ENCODE measurements around the gene GHR. TPM values are rescaled to one million over a fixed set of nuclear protein-coding genes. Genes with fewer than 3 reads are reported as not detected.

GHR gene
- total RNA-seq, 1 donor from 2014 or later = 5.4 TPM

DNA sequence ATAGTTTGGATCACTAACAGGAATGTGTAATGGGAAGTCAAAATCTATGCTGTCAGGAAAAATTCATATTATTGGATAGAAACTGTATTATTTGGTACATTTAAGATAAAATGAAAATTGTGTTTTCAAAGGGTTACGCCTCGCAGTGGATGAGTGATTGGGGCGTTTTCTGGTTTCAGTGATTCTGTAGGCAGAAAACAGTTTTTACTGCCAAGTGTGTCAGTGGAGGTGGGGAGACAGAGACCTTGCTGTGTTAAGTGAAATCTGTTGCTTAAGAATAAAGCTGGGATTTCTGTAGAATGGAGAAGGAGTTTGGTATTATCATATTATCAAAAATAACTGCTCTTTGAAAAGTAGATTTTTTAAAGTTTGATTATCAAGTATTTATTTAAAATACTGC is 69.7 kb downstream of the GHR start:
- TF ChIP-seq, protein P1, sequence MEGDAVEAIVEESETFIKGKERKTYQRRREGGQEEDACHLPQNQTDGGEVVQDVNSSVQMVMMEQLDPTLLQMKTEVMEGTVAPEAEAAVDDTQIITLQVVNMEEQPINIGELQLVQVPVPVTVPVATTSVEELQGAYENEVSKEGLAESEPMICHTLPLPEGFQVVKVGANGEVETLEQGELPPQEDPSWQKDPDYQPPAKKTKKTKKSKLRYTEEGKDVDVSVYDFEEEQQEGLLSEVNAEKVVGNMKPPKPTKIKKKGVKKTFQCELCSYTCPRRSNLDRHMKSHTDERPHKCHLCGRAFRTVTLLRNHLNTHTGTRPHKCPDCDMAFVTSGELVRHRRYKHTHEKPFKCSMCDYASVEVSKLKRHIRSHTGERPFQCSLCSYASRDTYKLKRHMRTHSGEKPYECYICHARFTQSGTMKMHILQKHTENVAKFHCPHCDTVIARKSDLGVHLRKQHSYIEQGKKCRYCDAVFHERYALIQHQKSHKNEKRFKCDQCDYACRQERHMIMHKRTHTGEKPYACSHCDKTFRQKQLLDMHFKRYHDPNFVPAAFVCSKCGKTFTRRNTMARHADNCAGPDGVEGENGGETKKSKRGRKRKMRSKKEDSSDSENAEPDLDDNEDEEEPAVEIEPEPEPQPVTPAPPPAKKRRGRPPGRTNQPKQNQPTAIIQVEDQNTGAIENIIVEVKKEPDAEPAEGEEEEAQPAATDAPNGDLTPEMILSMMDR (IDR thresholded peaks at IDR 0.05) = no peak
- Mint-ChIP-seq H3K27me3 (ENCODE audit: low read depth) (no peaks in the 10 kb centered on the region), H3K36me3 (ENCODE audit: low read depth) (no peaks in the 10 kb centered on the region), H3K27ac (ENCODE audit: unreplicated experiment) (no peak overlapping the region), H3K9me3 (ENCODE audit: low read depth) (no peaks in the 10 kb centered on the region), H3K4me1 (ENCODE audit: low read depth) (peaks cover 17% of the 10 kb centered on the region), H3K4me3 (ENCODE audit: unreplicated experiment) (no peak overlapping the region)
- no peak for DNase-seq (ENCODE audit: low spot score)

DNA sequence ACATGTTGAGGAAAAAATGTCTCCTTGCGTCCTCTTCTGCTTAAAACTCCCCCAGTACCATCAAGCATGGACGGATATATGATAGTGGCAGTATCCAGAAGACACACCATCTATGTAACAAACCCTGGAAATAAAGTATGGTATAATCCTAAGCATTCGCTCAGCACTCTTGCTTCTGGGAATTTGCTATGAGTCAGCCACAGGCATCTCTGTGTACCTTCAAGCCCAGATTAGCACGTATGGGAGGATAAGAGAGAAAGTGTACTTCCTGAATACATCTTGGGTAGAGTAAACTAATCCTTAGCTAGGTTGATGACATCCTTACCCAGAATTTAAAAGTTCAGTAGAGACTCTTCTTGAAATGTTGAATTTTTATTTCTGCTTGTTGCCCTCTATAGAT is 71.2 kb downstream of the GHR start:
- H3K4me3 Mint-ChIP-seq (ENCODE audit: unreplicated experiment) = no peak overlapping the region
- H3K9me3 Mint-ChIP-seq (ENCODE audit: low read depth) = no peaks in the 10 kb centered on the region
- H3K4me1 Mint-ChIP-seq (ENCODE audit: low read depth) = peaks cover 17% of the 10 kb centered on the region
- no peaks in the 10 kb centered on the region for H3K27me3 Mint-ChIP-seq (ENCODE audit: low read depth)
- no peak for DNase-seq (ENCODE audit: low spot score)
- TF ChIP-seq, protein P1 (IDR thresholded peaks at IDR 0.05) = no peak
- no peaks in the 10 kb centered on the region for H3K36me3 Mint-ChIP-seq (ENCODE audit: low read depth)
- H3K27ac Mint-ChIP-seq (ENCODE audit: unreplicated experiment) = no peak overlapping the region

DNA sequence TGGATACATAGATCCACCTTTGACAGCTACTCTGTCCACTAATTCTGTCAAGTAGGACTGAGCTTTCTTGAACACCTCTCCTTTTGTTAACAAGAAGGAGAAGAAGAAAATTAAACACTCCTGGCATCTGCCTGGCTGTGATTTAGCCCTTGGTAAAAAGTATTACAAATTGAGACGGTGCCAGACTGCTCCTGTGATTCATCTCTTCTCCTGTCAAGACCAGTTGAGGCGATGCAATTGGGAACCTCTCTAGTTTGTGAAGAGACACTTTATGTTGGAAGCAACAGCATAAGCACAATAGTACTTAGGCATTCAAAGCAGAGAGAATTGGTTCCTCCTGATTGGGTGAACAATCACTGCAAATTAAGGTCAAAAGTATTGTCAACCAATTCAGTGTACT is 72.7 kb downstream of the GHR start:
- no peak for DNase-seq (ENCODE audit: low spot score)
- TF ChIP-seq, protein P1 (IDR thresholded peaks at IDR 0.05) = no peak
- no peaks in the 10 kb centered on the region for H3K36me3 Mint-ChIP-seq (ENCODE audit: low read depth)
- H3K4me1 Mint-ChIP-seq (ENCODE audit: low read depth) = peaks cover 17% of the 10 kb centered on the region
- H3K27ac Mint-ChIP-seq (ENCODE audit: unreplicated experiment) = no peak overlapping the region
- no peaks in the 10 kb centered on the region for H3K27me3 Mint-ChIP-seq (ENCODE audit: low read depth)
- no peak overlapping the region for H3K4me3 Mint-ChIP-seq (ENCODE audit: unreplicated experiment)
- H3K9me3 Mint-ChIP-seq (ENCODE audit: low read depth) = no peaks in the 10 kb centered on the region

DNA sequence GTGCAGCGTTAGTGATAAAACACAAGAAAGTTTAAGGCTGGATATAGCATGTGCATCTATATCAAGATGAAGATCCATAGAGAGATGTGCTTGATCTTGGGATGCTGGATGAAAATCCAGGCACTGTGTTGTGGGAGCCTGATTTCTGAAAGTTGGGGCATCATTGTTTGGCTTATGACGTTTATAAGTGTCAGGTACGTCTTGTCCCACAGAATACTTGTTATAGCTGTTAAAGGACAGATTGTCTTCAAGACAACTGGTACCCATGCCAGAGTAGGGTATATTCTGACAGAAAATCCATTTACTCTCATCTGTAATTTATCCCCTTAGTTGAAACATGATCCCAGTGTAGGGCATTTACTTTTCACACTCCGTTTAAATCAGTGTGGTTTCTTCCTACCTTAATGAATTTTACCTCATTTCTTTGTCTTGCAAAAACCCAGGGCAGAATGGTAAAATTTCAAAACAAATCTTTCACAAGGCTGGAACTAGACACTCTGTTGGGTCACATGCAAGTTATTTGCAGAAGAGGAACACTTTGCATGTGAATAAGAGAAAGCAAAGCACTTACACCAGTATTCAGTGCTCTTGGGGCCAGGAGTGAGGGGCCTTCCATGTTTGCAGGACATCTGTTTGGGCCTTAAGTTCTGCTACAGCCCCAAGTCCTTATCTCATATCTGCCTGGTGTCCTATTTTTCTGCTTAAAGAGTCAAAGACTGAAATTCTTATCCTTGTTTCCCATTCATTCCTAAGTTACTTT is 73.3 kb downstream of the GHR start:
- Mint-ChIP-seq H3K27me3 (ENCODE audit: low read depth) (no peaks in the 10 kb centered on the region), H3K27ac (ENCODE audit: unreplicated experiment) (no peak overlapping the region), H3K4me1 (ENCODE audit: low read depth) (peaks cover 16% of the 10 kb centered on the region), H3K9me3 (ENCODE audit: low read depth) (no peaks in the 10 kb centered on the region), H3K4me3 (ENCODE audit: unreplicated experiment) (no peak overlapping the region), H3K36me3 (ENCODE audit: low read depth) (no peaks in the 10 kb centered on the region)
- TF ChIP-seq, protein P1 (IDR thresholded peaks at IDR 0.05) = no peak
- DNase-seq (ENCODE audit: low spot score) = no peak

DNA sequence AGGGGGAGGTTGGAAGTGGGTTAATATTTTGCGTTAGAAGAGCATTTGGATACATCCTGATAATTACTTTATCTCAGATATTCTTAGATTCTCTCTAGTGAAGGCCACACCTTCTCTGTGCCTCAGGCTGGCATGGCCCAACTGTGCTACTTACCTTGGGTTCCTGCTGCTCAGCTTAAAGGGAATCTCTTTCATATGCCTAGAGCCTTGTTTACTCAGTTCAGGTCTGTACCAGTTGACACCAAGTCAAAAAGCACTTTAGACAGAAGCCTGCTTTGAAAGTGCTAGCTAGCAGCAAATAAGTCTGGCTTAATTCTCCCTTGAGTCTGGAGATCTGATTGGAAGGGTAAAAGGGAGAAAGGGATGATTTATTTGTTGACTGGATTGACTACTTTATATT is 74.8 kb downstream of the GHR start:
- no peaks in the 10 kb centered on the region for H3K36me3 Mint-ChIP-seq (ENCODE audit: low read depth)

More for the DNA sequence above, 74.8 kb downstream of the GHR start:
- no peak overlapping the region for H3K27ac Mint-ChIP-seq (ENCODE audit: unreplicated experiment)
- no peak overlapping the region for H3K4me3 Mint-ChIP-seq (ENCODE audit: unreplicated experiment)
- no peaks in the 10 kb centered on the region for H3K27me3 Mint-ChIP-seq (ENCODE audit: low read depth)
- TF ChIP-seq, protein P1 (IDR thresholded peaks at IDR 0.05) = no peak
- H3K4me1 Mint-ChIP-seq (ENCODE audit: low read depth) = peaks cover 11% of the 10 kb centered on the region
- no peak for DNase-seq (ENCODE audit: low spot score)
- no peaks in the 10 kb centered on the region for H3K9me3 Mint-ChIP-seq (ENCODE audit: low read depth)
